MM.1S (cell line): ENCODE data around the gene AMIGO3.

Experiments
- DNase-seq: peaks from one replicate; pipeline ENCODE4 v3.0.0-alpha.2; 2015
- H2AFZ ChIP-seq: fragments of 300-600 bp; sonication (generic); 2 replicates; pipeline ENCODE4 v1.6.0; 2016; ENCODE audit warnings: antibody characterized with exemption, low read length
- H3F3A ChIP-seq: fragments of 300-600 bp; sonication (generic); 2 replicates; pipeline ENCODE4 v1.6.1; 2016; ENCODE audit warnings: mild to moderate bottlenecking, antibody characterized with exemption, low read length, moderate library complexity, mixed read lengths; ENCODE audit not compliant: insufficient read depth
- H3K27ac ChIP-seq: fragments of 300-600 bp; sonication (generic); 2 replicates; pipeline ENCODE4 v1.5.1; 2016; ENCODE audit warnings: mild to moderate bottlenecking, low read length
- H3K27me3 ChIP-seq: fragments of 300-600 bp; sonication (generic); replicated peaks from 2 replicates; pipeline ENCODE4 v1.6.0; 2016; ENCODE audit warnings: low read length; ENCODE audit not compliant: insufficient read depth
- H3K36me3 ChIP-seq: fragments of 300-600 bp; sonication (generic); replicated peaks from 2 replicates; pipeline ENCODE4 v1.6.1; 2016; ENCODE audit warnings: mild to moderate bottlenecking, low read length, mixed read lengths; ENCODE audit not compliant: insufficient read depth
- H3K4me1 ChIP-seq: fragments of 300-600 bp; sonication (generic); 2 replicates; pipeline ENCODE4 v1.6.1; 2016; ENCODE audit warnings: low read length, mixed read lengths
- H3K4me2 ChIP-seq: fragments of 300-600 bp; sonication (generic); 2 replicates; pipeline ENCODE4 v1.6.0; 2016; ENCODE audit warnings: low read depth, low read length
- H3K4me3 ChIP-seq: fragments of 300-600 bp; sonication (generic); 2 replicates; pipeline ENCODE4 v1.5.1; 2016; ENCODE audit warnings: low read length, mixed read lengths
- H3K79me2 ChIP-seq: fragments of 300-600 bp; sonication (generic); 2 replicates; pipeline ENCODE4 v1.6.1; 2016; ENCODE audit warnings: mixed run types, low read length, mixed read lengths
- H3K9ac ChIP-seq: fragments of 300-600 bp; sonication (generic); 2 replicates; pipeline ENCODE4 v1.6.1; 2016; ENCODE audit warnings: low read length, mixed read lengths
- H3K9me2 ChIP-seq: fragments of 300-600 bp; sonication (generic); replicated peaks from 2 replicates; pipeline ENCODE4 v1.6.1; 2016; ENCODE audit warnings: mild to moderate bottlenecking, low read length, mixed read lengths; ENCODE audit not compliant: insufficient read depth
- H3K9me3 ChIP-seq: fragments of 300-600 bp; sonication (generic); replicated peaks from 2 replicates; pipeline ENCODE4 v1.6.1; 2016; ENCODE audit warnings: mild to moderate bottlenecking, low read length, mixed read lengths; ENCODE audit not compliant: insufficient read depth
- H4K20me1 ChIP-seq: fragments of 300-600 bp; sonication (generic); 2 replicates; pipeline ENCODE4 v1.6.1; 2016; ENCODE audit warnings: mild to moderate bottlenecking, low read length, moderate library complexity, mixed read lengths; ENCODE audit not compliant: insufficient read depth
- EZH2 ChIP-seq: fragments of 300-600 bp; sonication (generic); optimal IDR thresholded peaks from 2 replicates; pipeline ENCODE3; 2017; ENCODE audit warnings: low read depth, mild to moderate bottlenecking, antibody characterized with exemption, low read length, mixed read lengths
- EZH2phosphoT487 ChIP-seq: fragments of 300-600 bp; sonication (generic); IDR thresholded peaks from 2 replicates; pipeline ENCODE4 v1.6.1; 2018; ENCODE audit warnings: antibody characterized with exemption, low read length
- TF ChIP-seq, protein P1 (sequence below): fragments of 300-600 bp; sonication (generic); IDR thresholded peaks from 2 replicates; pipeline ENCODE4 v1.5.1; 2016; ENCODE audit warnings: antibody characterized with exemption, low read length, mixed read lengths

AMIGO3 gene

DNA sequence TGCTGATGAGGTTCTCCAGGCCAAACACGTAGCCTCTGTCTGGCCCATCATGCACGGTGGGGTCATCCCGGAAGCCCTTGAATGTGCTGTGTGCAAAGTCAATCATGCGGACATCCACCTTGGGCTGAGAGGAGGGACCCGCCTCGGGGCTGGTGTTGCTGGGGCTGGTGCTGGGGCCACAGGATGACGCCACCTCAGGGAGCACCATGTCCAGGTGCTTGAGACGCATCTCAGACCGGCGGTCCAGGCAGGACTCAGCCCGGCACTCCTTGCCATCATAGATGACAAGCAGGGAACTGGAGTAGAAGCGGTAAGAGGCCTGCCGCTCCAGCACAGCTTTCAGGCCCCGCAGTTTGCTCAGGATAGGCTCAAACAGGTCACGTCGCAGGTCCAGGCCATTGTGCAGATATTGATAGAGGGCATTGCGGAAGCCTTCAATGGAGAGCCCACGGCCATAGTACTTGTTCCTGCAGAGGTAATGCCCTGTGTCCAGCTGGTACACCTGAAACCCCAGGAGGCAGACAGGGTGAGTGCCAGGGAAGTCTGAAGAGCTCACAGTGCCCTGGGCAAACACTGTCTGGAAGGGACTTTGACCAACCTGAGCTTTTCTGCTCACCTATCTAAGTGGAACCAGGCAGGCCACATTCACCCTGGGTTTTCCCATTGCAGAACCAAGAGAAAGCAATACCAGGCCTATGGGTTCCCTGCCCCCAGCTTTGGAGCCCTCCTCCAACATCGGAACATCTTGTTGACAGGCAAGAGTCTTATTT, 7.9 kb upstream of the AMIGO3 start:
- no peak for TF ChIP-seq EZH2
- no peak for TF ChIP-seq EZH2phosphoT487
- TF ChIP-seq, protein P1, sequence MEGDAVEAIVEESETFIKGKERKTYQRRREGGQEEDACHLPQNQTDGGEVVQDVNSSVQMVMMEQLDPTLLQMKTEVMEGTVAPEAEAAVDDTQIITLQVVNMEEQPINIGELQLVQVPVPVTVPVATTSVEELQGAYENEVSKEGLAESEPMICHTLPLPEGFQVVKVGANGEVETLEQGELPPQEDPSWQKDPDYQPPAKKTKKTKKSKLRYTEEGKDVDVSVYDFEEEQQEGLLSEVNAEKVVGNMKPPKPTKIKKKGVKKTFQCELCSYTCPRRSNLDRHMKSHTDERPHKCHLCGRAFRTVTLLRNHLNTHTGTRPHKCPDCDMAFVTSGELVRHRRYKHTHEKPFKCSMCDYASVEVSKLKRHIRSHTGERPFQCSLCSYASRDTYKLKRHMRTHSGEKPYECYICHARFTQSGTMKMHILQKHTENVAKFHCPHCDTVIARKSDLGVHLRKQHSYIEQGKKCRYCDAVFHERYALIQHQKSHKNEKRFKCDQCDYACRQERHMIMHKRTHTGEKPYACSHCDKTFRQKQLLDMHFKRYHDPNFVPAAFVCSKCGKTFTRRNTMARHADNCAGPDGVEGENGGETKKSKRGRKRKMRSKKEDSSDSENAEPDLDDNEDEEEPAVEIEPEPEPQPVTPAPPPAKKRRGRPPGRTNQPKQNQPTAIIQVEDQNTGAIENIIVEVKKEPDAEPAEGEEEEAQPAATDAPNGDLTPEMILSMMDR, result no peak
- no peaks in the 10 kb centered on the region for H3K27me3 ChIP-seq
- H3K79me2 ChIP-seq, result peaks cover 14% of the 10 kb centered on the region
- H3K4me2 ChIP-seq, result no peak overlapping the region
- peaks cover 16% of the 10 kb centered on the region for H3F3A ChIP-seq
- DNase-seq, result no peak
- H3K27ac ChIP-seq, result no peak overlapping the region
- H2AFZ ChIP-seq, result no peak overlapping the region
- no peak overlapping the region for H3K4me3 ChIP-seq
- no peaks in the 10 kb centered on the region for H4K20me1 ChIP-seq
- no peak overlapping the region for H3K9ac ChIP-seq
- no peaks in the 10 kb centered on the region; the same call in 1 of the 2 replicates for H3K36me3 ChIP-seq
- H3K9me2 ChIP-seq, result no peaks in the 10 kb centered on the region
- H3K9me3 ChIP-seq, result no peaks in the 10 kb centered on the region
- peaks cover 14% of the 10 kb centered on the region for H3K4me1 ChIP-seq

DNA sequence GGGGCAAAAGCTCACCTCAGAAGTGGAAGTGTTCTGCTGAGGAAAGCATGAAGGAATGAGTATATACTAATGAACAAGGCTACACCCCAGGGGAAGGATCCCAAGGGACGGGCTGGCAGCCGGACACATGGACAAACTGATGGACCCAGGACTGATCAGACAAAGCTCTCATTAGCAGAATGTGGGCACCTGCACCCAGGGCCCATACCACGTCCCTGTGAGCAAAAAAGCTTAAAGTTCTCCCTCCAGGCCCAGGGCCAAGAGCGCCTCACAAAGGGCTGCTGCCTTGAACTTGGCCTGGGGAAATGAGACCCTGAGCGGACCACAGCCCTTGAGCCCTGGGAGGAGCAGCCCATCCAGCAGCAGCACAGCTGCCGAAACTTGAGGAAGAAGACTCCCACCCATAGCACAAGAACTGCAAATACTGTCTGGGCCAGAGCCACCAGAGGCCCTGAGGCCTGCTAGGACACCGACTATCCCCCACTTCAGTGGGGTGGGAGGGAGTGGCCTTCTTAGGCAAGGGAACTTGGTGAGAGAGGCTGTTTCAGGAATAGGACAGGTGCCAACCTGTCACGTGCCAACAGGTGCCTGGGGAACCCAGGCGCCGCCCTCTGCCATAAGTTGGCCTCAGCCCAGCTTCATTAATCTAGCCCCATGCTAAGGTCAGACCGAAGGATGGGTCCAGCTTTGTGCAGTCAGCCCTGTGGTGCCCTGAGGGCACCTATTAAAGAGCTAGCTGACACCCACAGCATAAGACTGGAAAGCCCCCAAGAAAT, 6.6 kb upstream of the AMIGO3 start:
- Histone ChIP-seq H3K27me3 (no peaks in the 10 kb centered on the region), H3K4me2 (no peak overlapping the region), H2AFZ (no peak overlapping the region), H3K79me2 (peaks cover 26% of the 10 kb centered on the region), H3K27ac (peak overlapping the region; percentile 99; the same call in 1 of the 2 replicates), H3K9me2 (no peaks in the 10 kb centered on the region), H3K36me3 (no peaks in the 10 kb centered on the region), H3K9ac (no peak overlapping the region), H4K20me1 (no peaks in the 10 kb centered on the region), H3K9me3 (no peaks in the 10 kb centered on the region), H3F3A (peaks cover 16% of the 10 kb centered on the region), H3K4me3 (no peak overlapping the region), H3K4me1 (peaks cover 14% of the 10 kb centered on the region)
- DNase-seq, result no peak
- TF ChIP-seq EZH2 (no peak), EZH2phosphoT487 (no peak)
- TF ChIP-seq, protein P1, result no peak

DNA sequence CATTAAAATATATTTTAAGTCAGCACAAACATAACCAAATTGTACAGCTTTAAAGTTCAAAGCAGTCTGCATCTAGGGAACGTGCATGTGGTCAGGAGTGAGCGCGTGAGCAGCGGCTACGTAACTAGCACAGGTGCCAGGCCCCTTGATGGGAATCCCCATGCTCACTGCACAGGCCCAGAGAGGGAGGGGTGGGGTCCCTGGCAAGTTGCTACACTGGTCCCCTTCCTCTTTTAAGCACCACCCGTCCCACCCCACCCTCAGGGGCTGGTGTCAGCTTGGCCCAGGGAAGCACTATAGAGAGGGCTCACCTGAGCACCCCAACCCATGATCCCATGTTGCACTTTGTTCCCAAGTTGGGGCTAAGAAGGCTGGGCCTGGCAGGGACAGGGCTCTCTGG, 5.1 kb upstream of the AMIGO3 start:
- Histone ChIP-seq H3K9me3 (no peaks in the 10 kb centered on the region), H3K9me2 (no peaks in the 10 kb centered on the region), H3K79me2 (peaks cover 29% of the 10 kb centered on the region), H3K9ac (peak overlapping the region; percentile 100), H3K27me3 (no peaks in the 10 kb centered on the region), H3K27ac (peak overlapping the region; percentile 99), H3K4me1 (peaks cover 14% of the 10 kb centered on the region), H3K4me3 (peak overlapping the region; percentile 99), H4K20me1 (no peaks in the 10 kb centered on the region), H3F3A (peaks cover 16% of the 10 kb centered on the region), H3K36me3 (no peaks in the 10 kb centered on the region), H2AFZ (peak overlapping the region; percentile 76; the same call in 1 of the 2 replicates), H3K4me2 (peak overlapping the region; percentile 96)
- TF ChIP-seq, protein P1, result no peak
- TF ChIP-seq EZH2phosphoT487 (no peak), EZH2 (no peak)
- DNase-seq, result peak; percentile 60
